GM12872 (cell line): ENCODE data around the gene ATG16L1.

ENCODE experiments used
- TF ChIP-seq, protein P1 (sequence below): IDR thresholded peaks from 3 replicates; pipeline ENCODE4 v1.5.1; 2011; ENCODE audit warnings: low read depth, mild to moderate bottlenecking, low read length, moderate library complexity; ENCODE audit not compliant: insufficient read depth

Gene ATG16L1

DNA sequence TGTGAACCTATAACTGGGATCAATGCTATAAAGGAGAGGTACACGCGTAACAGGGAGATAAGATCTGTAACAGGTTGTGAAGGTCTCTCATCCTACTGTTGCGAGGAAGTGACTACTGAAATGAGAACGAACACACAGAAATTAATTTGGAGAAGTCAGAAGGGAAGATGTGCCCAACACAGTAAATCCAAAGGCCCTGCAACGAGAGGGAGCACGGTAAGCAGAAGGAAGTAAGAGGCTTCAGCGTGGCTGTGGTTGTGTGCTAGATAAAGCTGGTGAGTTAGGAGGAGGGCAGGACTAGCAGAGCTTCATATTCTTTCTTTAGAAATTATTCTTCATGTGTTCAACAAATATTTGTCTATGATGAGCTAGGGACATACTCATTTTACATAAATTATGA lies 2.5 kb upstream of the ATG16L1 start:
- TF ChIP-seq, protein P1, sequence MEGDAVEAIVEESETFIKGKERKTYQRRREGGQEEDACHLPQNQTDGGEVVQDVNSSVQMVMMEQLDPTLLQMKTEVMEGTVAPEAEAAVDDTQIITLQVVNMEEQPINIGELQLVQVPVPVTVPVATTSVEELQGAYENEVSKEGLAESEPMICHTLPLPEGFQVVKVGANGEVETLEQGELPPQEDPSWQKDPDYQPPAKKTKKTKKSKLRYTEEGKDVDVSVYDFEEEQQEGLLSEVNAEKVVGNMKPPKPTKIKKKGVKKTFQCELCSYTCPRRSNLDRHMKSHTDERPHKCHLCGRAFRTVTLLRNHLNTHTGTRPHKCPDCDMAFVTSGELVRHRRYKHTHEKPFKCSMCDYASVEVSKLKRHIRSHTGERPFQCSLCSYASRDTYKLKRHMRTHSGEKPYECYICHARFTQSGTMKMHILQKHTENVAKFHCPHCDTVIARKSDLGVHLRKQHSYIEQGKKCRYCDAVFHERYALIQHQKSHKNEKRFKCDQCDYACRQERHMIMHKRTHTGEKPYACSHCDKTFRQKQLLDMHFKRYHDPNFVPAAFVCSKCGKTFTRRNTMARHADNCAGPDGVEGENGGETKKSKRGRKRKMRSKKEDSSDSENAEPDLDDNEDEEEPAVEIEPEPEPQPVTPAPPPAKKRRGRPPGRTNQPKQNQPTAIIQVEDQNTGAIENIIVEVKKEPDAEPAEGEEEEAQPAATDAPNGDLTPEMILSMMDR = no peak

DNA sequence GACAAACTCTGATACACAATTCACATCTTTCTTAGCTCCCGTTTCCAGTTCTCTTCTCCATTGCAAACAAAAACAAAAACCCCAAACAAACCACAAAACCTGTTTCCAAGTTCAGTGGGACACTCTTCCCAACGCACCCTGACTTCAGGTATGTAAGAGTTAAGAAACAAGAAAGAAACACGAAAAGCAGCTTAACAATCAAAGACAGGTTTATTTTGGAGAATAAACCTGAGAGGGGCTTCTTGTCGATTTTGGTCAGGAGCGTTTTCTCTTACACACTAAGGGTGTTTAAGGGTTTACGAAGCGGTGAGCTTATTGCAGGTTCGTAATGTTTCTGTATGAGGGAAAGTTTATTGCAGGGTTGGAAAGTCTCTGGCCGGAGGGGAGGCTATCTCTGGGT lies 905 bp upstream of the ATG16L1 start:
- TF ChIP-seq, protein P1 = no peak

DNA sequence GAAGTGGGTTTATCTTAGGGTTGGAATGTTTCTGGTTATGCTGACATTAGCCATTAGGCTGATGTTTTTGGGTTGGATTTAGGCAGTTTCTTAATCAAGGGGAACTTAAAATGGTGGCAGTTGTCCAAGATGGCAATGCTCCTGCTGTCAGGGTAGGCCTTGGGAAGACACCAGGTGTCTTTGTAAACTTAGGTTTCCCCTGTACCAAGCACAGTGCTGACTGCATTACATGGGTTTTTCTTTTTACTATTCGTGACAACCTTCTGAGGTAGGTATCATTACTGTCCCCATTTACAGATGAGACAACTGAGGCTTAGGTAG lies 528 bp upstream of the ATG16L1 start:
- TF ChIP-seq, protein P1 = no peak

DNA sequence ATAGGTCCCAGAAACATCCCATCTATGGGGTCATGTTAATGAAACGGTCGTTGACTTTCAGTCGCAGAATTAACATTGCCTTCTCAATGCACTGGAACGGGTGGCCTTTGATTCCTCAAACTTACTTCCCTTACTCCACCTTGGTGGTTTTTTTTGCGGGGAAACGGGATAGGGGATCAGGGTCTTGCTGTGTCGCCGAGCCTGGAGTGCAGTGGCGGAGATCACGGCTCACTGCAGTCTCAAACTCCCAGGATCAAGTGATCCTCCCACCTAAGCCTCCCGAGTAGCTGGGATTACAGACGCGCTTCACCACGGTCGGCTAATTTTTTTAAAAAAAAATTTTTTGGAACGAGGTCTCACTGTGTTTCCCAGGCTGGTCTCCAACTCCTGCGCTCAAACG lies 754 bp downstream of the ATG16L1 start:
- TF ChIP-seq, protein P1 = no peak

DNA sequence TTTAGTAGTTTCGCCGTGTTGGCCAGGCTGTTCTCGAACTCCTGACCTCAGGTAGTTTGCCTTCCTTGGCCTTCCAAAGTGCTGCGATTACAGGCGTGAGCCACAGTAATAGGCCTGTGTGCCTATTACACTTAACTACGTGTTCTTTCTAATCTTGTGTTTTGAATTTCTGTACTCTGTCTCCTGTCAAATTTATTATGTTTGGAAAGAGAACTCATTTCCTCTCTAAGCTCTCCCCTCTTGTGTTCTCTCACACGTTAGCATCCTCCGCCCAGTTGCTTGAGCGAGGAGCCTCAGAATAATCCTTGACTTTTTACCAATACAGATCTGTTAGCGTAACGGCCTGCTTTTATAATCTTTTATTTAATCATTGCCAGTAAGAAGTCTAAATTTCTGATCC lies 3.7 kb downstream of the ATG16L1 start:
- TF ChIP-seq, protein P1 = no peak

DNA sequence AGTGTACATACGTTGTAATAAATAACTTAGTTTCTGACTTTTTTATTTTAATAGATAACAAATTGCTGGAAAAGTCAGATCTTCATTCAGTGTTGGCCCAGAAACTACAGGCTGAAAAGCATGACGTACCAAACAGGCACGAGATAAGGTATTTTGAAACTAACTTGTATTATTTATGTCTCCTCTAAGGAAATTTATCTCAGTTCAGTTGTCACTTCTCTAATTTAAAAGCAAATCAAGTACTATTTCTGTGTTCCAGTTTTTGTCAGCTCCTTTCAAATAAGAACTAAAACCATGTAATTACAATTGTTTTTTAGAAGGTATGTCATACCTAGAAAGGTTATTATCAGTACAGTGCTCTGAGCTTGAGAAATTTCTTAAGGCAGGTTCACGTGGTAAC lies 4.6 kb downstream of the ATG16L1 start:
- TF ChIP-seq, protein P1 = no peak

DNA sequence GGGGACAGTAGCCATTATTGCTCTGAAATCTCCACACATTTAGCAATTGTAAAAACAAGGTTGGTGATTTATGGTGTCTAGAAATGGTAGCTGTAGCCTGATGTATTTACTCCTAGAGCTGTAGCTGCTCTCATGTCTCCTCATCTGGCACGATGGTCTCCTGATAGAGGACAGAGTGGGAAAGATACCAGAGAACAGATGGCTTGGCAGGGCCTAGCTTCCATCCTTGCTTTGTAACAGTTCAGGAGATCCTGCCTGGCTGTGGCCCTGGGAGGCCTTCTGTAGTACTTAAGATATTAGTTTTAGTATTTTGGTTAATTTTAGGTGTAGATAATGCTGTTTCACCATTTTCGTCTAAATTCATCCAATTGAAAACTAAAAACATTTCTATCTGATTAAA lies 6.7 kb downstream of the ATG16L1 start:
- TF ChIP-seq, protein P1 = no peak

DNA sequence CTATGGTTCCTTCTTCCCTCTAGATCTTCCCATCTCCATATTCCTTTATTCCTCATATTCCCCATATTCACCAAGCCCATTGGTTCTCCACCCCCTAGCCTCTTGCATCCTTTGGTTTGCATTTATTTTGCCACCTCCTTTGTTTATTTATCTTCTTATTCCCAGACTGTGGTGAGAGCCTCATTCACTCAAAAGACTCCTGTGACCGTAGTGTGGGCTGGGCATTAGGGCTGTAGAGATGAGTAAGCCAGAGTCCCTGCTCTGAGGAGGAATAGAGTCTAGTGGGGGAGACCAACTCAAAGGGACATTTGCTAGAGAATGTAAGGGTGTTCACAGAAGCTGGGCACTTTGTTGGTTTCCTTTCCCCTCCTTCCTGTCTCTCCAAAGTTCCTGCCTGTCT lies 8.3 kb downstream of the ATG16L1 start:
- TF ChIP-seq, protein P1 = no peak
